ENCODE results near the gene SOHLH1. TPM values are rescaled to one million over a fixed set of nuclear protein-coding genes. Genes with fewer than 3 reads are reported as not detected.
A peak's percentile ranks its signal among the peaks of the same experiment; 100 is the strongest.

Gene SOHLH1
- total and polyA plus RNA-seq, 10 of the 15 experiments (the other 5 are each of a cell fraction or from before 2014, with no cell fraction given): not detected

DNA sequence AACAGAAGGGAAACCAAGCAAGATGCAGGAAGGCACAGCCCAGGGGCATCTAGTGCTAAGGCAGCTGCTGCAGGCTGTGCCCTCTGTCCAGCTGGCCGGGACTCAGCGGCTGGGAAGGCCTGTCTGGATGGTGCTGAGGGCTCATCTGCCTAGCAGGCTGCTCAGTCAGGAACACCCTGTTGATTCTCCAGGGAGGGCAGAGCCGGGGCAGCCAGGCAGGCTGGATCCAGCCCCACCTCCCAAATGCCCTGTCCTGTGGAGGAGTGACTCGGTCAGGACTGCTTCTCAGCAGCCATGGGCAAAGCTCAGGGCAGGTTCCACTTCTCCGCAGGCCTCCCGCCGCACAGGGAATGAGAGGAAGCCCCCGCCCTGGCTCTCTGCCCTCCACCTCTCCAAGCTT lies 44.0 kb downstream of the SOHLH1 start (continued):
- TF ChIP-seq, protein P1, sequence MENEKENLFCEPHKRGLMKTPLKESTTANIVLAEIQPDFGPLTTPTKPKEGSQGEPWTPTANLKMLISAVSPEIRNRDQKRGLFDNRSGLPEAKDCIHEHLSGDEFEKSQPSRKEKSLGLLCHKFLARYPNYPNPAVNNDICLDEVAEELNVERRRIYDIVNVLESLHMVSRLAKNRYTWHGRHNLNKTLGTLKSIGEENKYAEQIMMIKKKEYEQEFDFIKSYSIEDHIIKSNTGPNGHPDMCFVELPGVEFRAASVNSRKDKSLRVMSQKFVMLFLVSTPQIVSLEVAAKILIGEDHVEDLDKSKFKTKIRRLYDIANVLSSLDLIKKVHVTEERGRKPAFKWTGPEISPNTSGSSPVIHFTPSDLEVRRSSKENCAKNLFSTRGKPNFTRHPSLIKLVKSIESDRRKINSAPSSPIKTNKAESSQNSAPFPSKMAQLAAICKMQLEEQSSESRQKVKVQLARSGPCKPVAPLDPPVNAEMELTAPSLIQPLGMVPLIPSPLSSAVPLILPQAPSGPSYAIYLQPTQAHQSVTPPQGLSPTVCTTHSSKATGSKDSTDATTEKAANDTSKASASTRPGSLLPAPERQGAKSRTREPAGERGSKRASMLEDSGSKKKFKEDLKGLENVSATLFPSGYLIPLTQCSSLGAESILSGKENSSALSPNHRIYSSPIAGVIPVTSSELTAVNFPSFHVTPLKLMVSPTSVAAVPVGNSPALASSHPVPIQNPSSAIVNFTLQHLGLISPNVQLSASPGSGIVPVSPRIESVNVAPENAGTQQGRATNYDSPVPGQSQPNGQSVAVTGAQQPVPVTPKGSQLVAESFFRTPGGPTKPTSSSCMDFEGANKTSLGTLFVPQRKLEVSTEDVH (IDR thresholded peaks at IDR 0.05; ENCODE audit: low read depth, partially characterized antibody): no peak

DNA sequence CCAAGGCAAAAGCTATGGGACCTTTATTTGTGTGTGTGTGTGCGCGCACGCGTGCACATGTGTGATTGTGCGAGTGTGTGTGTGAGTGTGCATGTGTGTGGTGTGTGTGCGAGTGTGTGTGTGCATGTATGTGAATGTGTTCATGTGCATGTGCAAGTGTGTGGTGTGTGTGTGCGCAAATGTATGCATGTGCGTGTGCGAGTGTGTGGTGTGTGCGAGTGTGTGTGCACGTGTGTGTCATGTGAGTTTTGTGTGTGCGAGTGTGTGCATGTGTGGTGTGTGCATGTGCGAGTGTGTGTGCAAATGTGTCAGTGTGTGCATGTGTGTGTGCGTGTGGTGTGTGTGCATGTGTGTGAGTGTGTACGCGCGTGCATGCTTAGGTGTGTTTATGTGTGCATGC lies 48.9 kb downstream of the SOHLH1 start:
- TF ChIP-seq TCF3 (IDR thresholded peaks at IDR 0.05; ENCODE audit: borderline replicate concordance, insufficient read depth, low read depth, low read length) (peak; percentile 67), NFIC (IDR thresholded peaks at IDR 0.05; ENCODE audit: low read depth, low read length) (peak; percentile 70), MYB (IDR thresholded peaks at IDR 0.05; ENCODE audit: borderline replicate concordance, low read depth, low read length) (no peak), BHLHE40 (IDR thresholded peaks at IDR 0.05; ENCODE audit: borderline replicate concordance in 1 of 2, low read depth in 2 of 2, low read length in 1 of 2) (no peak)
- TF ChIP-seq, protein P2, sequence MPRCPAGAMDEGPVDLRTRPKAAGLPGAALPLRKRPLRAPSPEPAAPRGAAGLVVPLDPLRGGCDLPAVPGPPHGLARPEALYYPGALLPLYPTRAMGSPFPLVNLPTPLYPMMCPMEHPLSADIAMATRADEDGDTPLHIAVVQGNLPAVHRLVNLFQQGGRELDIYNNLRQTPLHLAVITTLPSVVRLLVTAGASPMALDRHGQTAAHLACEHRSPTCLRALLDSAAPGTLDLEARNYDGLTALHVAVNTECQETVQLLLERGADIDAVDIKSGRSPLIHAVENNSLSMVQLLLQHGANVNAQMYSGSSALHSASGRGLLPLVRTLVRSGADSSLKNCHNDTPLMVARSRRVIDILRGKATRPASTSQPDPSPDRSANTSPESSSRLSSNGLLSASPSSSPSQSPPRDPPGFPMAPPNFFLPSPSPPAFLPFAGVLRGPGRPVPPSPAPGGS (IDR thresholded peaks at IDR 0.05; ENCODE audit: borderline replicate concordance, insufficient read depth, low read depth, low read length, poor library complexity, severe bottlenecking): peak; percentile 97
- TF ChIP-seq, protein P3, sequence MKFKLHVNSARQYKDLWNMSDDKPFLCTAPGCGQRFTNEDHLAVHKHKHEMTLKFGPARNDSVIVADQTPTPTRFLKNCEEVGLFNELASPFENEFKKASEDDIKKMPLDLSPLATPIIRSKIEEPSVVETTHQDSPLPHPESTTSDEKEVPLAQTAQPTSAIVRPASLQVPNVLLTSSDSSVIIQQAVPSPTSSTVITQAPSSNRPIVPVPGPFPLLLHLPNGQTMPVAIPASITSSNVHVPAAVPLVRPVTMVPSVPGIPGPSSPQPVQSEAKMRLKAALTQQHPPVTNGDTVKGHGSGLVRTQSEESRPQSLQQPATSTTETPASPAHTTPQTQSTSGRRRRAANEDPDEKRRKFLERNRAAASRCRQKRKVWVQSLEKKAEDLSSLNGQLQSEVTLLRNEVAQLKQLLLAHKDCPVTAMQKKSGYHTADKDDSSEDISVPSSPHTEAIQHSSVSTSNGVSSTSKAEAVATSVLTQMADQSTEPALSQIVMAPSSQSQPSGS (IDR thresholded peaks at IDR 0.05; ENCODE audit: low read length): 0 out of 2 replicates have a peak, but pooled peaks have one; percentile 16
- TF ChIP-seq, protein P4, sequence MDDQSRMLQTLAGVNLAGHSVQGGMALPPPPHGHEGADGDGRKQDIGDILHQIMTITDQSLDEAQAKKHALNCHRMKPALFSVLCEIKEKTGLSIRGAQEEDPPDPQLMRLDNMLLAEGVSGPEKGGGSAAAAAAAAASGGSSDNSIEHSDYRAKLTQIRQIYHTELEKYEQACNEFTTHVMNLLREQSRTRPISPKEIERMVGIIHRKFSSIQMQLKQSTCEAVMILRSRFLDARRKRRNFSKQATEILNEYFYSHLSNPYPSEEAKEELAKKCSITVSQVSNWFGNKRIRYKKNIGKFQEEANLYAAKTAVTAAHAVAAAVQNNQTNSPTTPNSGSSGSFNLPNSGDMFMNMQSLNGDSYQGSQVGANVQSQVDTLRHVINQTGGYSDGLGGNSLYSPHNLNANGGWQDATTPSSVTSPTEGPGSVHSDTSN (IDR thresholded peaks at IDR 0.05; ENCODE audit: insufficient replicate concordance, low read depth, low read length): peak; percentile 47
- in situ Hi-C loops (cut with MboI): no loop called here

More for the DNA sequence above, 48.9 kb downstream of the SOHLH1 start:
- BruUV-seq (replicated peaks): no TSS peak
- Histone ChIP-seq H2AFZ (ENCODE audit: control insufficient read depth, low read depth, low read length) (no peak overlapping the region), H3K79me2 (ENCODE audit: control insufficient read depth, insufficient read depth, low read length) (no peaks in the 10 kb centered on the region), H3K27me3 (replicated peaks in 1 of 2; ENCODE audit: control insufficient read depth in 2 of 2, insufficient read depth in 2 of 2, low read length in 1 of 2) (peaks cover 0 to 1% of the 10 kb centered on the region in 2 experiments; a peak in 1 of 4 replicates), H3K4me1 (ENCODE audit: control insufficient read depth, insufficient read depth, low read length) (no peaks in the 10 kb centered on the region), H4K20me1 (ENCODE audit: control insufficient read depth, insufficient read depth) (no peaks in the 10 kb centered on the region), H3K9ac (ENCODE audit: control insufficient read depth, insufficient read depth, low read length) (no peak overlapping the region), H3K27ac (ENCODE audit: control insufficient read depth, insufficient read depth) (no peak overlapping the region), H3K9me3 (replicated peaks; ENCODE audit: control insufficient read depth, insufficient read depth, low read length) (no peaks in the 10 kb centered on the region; the same call in 1 of the 3 replicates), H3K36me3 (ENCODE audit: control insufficient read depth in 2 of 2, insufficient read depth in 2 of 2, low read length in 1 of 2) (no peaks in the 10 kb centered on the region), H3K4me2 (ENCODE audit: control insufficient read depth, insufficient read depth) (no peak overlapping the region), H3K4me3 (no peak overlapping the region)
- CTCF ChIA-PET: no interaction called here
- 66% methylated on average over 17 of the region's 17 CpGs for WGBS (ENCODE audit: insufficient coverage, insufficient replicate concordance, low lambda C conversion rate, missing lambda C conversion rate)
- POLR2A ChIA-PET: no interaction called here
- intact Hi-C loops (cut with micrococcal nuclease; ENCODE audit: unreplicated experiment): no loop called here
- SMC1A ChIA-PET (ENCODE audit: uncharacterized antibody, unreplicated experiment): no interaction called here
- ATAC-seq: no peak
- FAIRE-seq: no peak
- RAD21 ChIA-PET (ENCODE audit: unreplicated experiment): no interaction called here
- no peak for DNase-seq (ENCODE audit: low read depth, low spot score)

Data from GM12878 (cell line).